Measurements from ENCODE around the gene LRRC75A.
"Not testable (repeated sequence)": the region's sequence is repeated elsewhere in the genome, so short reads cannot be mapped to it uniquely, and the experiment has no call there.

DNA sequence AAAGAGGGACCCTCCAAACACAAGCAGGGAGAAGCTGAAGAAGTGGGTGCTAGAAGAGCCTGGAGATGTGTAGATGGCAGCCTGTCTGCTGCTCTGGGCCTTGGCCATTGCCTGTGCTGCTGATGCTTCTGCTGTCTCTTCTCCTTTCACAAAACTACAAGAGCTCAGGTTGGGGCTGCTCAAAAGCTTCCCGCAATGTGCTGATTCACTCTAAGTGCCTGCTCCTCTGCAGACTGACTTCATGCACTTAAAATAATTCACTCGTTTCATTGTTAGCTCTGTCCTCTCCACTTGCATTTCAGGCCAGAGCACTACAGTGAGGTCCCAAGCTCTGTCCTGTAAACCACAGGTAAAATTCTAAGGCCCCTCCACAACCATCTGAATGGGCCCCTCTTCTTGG is 95.3 kb downstream of the LRRC75A start:
- TF ChIP-seq, protein P1, sequence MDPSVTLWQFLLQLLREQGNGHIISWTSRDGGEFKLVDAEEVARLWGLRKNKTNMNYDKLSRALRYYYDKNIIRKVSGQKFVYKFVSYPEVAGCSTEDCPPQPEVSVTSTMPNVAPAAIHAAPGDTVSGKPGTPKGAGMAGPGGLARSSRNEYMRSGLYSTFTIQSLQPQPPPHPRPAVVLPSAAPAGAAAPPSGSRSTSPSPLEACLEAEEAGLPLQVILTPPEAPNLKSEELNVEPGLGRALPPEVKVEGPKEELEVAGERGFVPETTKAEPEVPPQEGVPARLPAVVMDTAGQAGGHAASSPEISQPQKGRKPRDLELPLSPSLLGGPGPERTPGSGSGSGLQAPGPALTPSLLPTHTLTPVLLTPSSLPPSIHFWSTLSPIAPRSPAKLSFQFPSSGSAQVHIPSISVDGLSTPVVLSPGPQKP (IDR thresholded peaks at IDR 0.05; ENCODE audit: low read depth, low read length) = not testable (repeated sequence)
- TF ChIP-seq, protein P2, sequence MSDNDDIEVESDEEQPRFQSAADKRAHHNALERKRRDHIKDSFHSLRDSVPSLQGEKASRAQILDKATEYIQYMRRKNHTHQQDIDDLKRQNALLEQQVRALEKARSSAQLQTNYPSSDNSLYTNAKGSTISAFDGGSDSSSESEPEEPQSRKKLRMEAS (IDR thresholded peaks at IDR 0.05) = not testable (repeated sequence)
- TF ChIP-seq, protein P3, sequence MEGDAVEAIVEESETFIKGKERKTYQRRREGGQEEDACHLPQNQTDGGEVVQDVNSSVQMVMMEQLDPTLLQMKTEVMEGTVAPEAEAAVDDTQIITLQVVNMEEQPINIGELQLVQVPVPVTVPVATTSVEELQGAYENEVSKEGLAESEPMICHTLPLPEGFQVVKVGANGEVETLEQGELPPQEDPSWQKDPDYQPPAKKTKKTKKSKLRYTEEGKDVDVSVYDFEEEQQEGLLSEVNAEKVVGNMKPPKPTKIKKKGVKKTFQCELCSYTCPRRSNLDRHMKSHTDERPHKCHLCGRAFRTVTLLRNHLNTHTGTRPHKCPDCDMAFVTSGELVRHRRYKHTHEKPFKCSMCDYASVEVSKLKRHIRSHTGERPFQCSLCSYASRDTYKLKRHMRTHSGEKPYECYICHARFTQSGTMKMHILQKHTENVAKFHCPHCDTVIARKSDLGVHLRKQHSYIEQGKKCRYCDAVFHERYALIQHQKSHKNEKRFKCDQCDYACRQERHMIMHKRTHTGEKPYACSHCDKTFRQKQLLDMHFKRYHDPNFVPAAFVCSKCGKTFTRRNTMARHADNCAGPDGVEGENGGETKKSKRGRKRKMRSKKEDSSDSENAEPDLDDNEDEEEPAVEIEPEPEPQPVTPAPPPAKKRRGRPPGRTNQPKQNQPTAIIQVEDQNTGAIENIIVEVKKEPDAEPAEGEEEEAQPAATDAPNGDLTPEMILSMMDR (IDR thresholded peaks at IDR 0.05) = not testable (repeated sequence)
- TF ChIP-seq CHD2 (IDR thresholded peaks at IDR 0.05; ENCODE audit: low read length, partially characterized antibody) = not testable (repeated sequence)

All from A549 (cell line).